ENCODE data around the gene SESN3.

GRCh38 chr11:95182397-95182796 lies 48.6 kb downstream of the SESN3 start:
- no peak for TF ChIP-seq CTCF (IDR thresholded peaks at IDR 0.05; ENCODE audit: poor library complexity, severe bottlenecking)
- no peak for TF ChIP-seq POLR2AphosphoS5 (IDR thresholded peaks at IDR 0.05)
- no peak for TF ChIP-seq EZH2 (IDR thresholded peaks at IDR 0.05; ENCODE audit: borderline replicate concordance, insufficient read depth, low read length, poor library complexity, severe bottlenecking)
- TF ChIP-seq RAD21 (conservative IDR thresholded peaks at IDR 0.05): no peak
- TF ChIP-seq SMC3 (conservative IDR thresholded peaks at IDR 0.05; ENCODE audit: poor library complexity): no peak
- TF ChIP-seq EP300 (conservative IDR thresholded peaks at IDR 0.05; ENCODE audit: poor library complexity, severe bottlenecking): no peak
- TF ChIP-seq REST (IDR thresholded peaks at IDR 0.05; ENCODE audit: borderline replicate concordance): no peak
